Measurements from ENCODE around the gene GLE1.

The GLE1 gene, protein sequence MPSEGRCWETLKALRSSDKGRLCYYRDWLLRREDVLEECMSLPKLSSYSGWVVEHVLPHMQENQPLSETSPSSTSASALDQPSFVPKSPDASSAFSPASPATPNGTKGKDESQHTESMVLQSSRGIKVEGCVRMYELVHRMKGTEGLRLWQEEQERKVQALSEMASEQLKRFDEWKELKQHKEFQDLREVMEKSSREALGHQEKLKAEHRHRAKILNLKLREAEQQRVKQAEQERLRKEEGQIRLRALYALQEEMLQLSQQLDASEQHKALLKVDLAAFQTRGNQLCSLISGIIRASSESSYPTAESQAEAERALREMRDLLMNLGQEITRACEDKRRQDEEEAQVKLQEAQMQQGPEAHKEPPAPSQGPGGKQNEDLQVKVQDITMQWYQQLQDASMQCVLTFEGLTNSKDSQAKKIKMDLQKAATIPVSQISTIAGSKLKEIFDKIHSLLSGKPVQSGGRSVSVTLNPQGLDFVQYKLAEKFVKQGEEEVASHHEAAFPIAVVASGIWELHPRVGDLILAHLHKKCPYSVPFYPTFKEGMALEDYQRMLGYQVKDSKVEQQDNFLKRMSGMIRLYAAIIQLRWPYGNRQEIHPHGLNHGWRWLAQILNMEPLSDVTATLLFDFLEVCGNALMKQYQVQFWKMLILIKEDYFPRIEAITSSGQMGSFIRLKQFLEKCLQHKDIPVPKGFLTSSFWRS

DNA sequence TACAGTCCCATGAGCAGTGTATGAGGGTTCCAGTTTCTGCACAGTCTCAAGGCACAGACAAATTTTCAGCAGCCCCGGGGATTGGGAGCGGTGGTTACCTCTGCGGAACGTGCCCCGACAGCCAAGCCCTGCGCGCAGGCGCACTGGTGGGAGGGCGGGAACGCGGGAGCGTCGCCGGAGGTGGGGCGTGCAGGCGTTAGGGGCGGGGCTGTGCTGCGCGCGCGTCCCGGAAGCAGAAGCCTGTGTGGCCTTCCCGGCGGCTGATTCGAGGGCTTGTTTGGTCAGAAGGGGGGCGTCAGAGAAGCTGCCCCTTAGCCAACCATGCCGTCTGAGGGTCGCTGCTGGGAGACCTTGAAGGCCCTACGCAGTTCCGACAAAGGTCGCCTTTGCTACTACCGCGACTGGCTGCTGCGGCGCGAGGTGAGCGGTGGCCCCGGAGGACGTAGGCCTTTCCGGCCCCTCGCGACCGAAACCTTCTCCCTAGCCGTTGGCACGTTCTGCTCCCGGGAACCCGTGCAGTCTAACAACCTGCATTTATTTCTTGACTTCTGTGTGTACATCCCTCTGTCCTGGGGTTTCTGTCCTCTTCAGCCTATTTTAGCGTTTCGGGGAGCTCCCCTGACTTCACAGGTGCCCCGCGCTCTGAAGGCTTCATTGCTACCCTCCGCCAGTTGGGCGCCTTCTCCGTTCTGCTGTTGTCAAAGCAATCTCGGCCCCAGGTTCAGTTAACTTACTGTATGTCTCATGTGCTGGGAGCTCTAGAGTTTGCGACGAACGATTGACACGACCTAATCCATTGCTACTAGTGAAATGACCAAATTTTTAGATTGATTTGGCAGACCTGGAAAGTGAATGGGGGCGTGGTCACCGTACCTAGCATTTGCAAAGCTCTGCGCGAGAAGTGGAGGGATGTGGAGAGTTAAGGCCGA lies at the start of gene GLE1:
Gene GLE1, plus strand, starts transcription at position 235 of the 929 bp plus-strand sequence. Its CDS starts 87 bp downstream, at position 322.
- peak; percentile 93 for DNase-seq (ENCODE audit: low spot score)

DNA sequence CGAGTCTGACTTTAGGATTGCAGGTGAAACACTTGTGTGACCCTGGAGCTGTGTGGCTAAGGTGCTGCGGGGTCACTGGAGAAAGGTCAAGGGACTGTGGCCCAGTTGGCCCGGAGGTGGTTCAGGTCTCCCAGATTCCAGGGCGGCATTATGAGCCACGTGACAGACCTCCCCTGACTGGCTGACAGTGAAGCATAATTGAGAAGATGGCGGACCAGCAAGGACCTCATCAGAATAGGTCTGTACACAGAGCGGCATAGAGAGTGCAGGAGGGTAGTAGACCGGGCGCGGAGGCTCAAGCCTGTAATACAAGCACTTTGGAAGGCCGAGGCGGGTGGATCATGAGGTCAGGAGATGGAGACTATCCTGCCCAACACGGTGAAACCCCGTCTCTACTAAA lies 49.5 kb upstream of the GLE1 start:
- no peak for DNase-seq (ENCODE audit: low spot score)

DNA sequence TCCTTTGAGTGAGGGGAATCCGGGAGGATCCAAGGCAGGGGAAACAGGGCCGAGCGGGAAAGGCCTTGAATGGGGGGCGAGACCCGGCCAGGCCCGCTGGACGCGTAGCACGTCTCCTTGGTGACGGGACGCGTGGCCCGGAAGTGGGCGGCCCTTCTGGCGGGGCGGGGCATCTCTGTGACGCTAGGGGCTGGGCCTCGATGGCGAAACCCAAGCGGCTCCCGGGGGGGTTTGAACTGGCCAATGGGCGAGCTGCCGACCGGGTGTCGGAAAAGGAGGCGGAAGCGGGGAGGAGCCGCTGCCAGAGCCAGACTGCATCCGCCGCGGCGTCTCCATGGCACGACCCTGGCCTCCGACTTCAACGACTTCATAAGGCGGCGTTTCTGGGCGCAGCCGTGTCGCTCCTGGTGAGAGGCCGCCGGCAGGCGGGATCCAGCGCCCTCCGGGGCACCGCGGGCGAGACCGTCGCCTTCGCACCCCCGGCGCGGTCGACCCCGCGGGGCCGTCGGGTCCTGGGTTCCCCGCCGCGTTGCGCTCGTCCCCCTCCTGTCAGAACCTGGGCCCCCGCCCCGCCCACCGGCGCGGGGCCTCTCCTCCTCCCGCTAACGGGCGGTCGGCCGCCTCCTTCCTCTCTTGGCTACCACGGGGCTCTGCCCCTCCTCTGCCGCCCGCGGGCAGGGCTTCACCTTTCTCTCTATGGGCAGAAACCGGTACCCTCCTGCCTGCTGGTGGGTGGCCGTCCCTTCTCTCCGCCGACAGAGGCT lies 48.5 kb upstream of the GLE1 start, which contains the start of gene ODF2:
Gene ODF2, plus strand, starts transcription at position 158 of the 764 bp plus-strand sequence. Its CDS starts 86 bp downstream, at position 244.
- DNase-seq (ENCODE audit: low spot score) = peak; percentile 96

DNA sequence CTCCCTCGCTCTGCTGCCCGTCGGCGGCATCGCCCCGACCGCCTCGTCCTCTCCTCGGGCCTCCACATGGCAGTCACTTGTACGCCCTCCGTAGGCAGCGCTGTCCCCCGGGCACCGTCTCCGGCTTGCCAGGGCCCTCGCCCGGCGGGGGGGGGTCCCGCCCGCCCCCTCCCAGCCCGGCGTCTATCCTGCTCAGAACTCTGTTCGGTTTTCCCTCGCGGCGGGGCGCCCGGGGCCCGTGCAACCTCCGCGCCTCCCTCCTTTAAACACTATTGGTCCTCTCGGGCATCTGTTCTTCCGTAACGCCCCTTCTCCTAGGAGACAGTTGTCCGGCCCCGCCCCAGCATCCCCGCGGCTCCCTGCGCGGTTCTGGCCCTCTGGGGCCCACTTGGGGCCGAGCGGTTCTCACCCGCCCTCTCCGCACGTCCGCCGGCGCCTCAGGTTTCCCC lies 47.9 kb upstream of the GLE1 start:
- DNase-seq (ENCODE audit: low spot score) = peak; percentile 66

DNA sequence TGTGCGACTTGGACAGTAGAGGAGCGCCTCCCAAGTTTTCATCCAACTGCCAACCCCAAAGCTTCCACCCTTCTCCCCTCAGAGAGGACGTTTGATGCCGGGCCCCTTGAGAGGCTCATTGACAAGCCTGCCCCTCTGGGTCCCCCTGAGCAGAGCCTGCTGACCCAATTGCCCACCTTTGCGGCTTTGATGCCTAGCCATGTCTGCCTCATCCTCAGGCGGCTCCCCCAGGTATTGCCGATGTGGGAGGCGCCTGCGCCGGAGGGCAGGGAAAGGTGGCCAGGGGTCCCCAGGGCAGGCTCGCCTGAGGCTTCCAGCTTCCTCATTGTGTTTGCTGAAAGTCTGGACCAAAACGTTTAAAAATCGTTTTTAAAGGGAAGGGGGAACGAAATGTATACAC lies 47.3 kb upstream of the GLE1 start:
- DNase-seq (ENCODE audit: low spot score) = no peak

DNA sequence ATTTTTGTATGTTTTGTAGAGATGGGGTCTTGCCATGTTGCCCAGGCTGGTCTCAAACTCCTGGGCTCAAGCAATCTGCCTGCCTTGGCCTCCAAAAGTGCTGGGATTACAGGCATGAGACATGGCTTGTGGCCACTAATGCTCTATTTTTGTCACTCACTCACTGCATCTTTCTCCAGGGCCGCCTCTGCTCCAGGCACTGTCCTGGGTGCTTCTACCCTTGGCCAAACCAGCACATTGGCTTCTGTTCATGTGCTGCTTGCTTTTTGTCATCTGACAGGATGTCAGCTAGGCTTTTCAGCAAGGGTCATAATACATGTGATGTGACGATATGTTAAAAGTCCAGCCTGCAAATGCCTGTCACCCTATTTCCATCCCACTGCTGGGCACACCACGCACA lies 45.5 kb upstream of the GLE1 start:
- no peak for DNase-seq (ENCODE audit: low spot score)

DNA sequence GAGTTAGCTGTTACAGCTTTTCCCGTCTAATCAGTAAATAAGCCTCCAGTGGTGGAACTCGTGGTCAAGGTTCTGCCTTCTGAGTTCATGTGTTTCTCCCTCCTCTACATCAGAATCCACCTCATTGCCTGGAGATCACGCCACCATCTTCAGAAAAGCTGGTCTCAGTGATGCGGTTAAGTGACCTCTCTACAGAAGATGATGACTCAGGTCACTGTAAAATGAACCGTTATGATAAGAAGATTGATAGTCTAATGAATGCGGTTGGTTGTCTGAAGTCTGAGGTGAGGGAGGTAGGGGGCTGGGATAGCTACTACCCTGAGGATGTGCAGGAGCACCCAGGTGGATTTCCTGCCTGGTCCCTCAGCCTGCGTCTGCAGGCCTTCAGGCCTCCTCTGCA lies 35.4 kb upstream of the GLE1 start:
- no peak for DNase-seq (ENCODE audit: low spot score)

DNA sequence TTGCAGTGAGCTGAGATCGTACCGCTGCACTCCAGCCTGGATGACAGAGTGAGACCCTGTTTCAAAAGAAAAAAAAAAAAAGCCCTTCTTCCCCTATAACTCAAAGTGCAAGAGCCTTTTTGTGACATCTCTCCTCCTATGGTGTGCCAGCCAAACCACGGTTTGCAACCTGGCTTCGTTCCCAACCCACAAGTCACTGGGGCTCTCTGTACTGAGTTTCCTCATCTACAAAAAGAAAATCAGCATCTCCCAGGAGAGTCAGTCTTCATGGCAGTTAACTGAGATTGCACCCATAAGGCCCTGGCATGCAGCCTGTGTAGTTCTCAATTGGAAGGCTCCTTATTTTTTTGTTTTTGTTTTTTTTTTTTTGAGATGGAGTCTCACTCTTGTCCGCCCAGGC lies 34.0 kb upstream of the GLE1 start:
- peak; percentile 21 for DNase-seq (ENCODE audit: low spot score)

DNA sequence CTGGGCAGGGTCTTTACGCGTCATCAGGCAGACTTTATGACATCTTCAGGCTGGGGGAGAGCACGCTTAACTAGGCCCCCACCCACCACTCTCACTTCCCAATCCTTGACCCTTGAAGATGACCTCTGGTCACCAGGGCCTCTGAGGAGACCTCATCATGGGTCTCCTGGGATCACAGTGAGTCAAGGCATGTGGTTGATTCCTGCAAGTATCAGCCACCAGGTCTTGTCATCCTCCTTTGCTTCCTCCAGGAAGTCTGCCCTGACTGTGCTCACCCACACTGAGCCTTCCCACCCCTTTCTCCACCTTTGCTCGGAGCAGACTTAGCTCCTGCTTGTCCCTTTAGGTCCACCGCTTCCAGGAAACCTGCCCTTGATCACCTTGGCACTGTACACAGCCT lies 31.4 kb upstream of the GLE1 start:
- DNase-seq (ENCODE audit: low spot score) = no peak

DNA sequence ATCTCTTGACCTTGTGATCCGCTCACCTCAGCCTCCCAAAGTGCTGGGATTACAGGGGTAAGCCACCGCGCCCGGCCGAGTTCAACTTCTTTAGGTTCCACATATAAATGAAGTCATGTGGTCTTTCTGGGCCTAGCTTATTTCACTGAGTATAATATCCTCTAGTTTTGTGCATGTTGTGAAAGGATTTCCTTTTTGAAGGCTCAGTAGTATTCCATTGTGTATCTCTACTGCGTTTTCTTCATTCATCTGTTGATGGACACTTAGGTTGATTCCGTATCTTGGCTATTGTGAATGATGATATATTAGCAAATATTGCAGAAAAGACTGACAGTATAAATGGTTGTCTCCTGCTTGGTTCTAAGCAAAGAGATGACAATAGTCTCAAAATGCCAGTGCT lies 28.7 kb upstream of the GLE1 start:
- DNase-seq (ENCODE audit: low spot score) = no peak

DNA sequence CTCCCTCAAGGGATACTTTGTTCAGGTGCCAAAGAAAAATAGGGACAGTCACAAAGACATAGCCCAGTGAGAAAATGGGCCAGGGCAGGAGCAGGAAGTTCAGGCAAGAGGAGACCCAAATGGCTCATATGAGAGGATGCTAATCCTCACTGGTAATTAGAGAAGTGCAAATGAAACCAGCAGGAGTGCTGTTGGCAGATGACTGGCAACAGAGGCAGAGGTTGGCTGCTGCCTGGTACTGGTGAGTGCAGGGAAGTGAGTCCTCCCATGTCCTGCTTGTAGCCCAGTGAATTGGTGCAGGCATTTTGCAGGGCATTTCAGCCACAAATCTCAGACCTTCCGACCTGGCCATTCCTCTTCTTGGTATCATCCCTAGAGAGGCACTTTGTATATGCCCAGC lies 25.3 kb upstream of the GLE1 start:
- DNase-seq (ENCODE audit: low spot score) = no peak

DNA sequence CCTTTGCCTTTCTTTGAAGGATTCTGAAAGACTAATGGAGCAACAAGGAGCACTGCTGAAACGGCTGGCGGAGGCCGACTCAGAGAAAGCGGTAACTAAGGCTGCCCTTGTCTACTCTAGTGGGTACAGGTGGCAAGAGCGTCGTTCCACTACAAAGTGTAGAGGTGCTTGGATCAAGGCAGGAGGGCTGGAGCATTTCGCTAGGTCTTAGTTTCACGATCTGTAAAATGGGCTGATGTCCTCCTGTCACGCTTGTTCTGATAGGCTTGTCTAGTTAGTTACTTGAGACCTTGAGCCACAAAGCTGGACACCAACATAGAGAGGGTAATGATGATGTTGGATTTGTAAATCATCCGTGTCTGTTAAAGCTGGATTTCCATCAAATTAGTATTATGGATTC lies 23.0 kb upstream of the GLE1 start:
- no peak for DNase-seq (ENCODE audit: low spot score)

DNA sequence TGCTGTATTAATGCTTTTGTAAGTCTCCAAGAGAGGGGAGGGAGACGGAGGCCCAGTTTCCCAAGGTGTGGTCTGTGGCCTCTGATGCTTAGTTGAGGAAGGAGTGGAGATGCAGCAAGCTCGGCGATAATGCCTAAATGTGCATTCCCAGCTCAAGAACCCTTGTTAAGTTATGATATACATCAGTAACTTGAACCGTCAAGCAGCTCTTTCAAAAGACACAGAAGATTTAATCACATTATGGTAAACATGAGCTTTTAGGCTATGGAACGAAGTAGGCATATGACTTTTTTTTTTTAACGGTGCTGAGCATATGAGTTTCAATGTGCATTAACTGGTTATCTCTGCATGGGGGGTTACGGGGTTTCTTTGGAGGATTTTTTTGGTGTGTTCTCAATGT lies 22.3 kb upstream of the GLE1 start:
- no peak for DNase-seq (ENCODE audit: low spot score)

DNA sequence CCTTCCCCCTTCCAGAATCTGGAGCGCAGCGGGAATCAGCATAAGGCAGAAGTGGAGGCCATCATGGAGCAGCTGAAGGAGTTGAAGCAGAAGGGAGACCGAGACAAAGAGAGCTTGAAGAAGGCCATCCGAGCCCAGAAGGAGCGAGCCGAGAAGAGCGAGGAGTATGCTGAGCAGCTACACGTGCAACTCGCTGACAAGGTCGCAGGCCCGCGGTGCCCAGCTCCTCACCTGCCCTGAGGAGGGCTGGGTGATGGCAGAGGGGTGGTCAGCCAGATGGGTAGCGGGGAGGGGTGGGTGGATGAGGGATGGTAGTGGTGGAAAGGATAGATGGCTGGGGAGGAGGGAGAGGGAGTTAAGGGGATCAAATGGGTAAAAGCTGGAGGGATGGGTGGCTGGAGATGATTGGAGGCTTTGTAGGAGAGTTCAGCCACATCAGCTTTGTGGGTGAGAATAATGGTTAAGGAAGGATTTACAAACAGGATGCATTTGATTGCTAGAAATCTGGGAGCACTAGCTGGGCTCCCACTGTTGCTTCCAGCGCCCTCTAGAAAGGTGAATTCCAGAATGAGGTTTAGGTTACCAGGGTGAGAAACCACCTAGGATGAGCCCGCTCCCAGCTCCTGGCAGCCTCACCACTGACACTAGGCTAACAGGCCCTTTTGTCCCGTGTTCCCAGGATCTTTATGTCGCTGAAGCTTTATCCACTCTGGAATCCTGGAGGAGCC lies 19.7 kb upstream of the GLE1 start:
- no peak for DNase-seq (ENCODE audit: low spot score)

DNA sequence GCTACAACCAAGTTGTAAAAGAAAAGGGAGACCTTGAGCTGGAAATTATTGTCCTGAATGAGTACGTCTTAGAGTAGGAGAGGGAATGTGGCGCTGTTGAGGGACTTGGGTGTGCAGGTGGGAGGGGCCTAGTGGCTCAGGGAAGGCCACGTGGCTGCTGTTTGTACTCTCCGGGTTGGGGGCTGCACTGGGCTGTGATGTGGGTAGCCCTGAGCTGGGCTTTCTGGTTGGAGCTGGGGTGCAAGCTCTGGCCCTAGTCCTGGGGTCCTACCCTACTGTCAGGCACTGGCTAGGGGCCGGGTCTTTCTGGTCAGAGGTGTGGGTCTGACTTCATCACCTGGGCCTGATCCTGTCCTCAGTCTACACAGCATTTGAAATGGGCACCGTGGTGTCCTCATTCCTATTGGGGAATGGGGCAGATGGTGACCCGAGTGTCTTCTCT lies 19.1 kb upstream of the GLE1 start:
- DNase-seq (ENCODE audit: low spot score) = no peak

DNA sequence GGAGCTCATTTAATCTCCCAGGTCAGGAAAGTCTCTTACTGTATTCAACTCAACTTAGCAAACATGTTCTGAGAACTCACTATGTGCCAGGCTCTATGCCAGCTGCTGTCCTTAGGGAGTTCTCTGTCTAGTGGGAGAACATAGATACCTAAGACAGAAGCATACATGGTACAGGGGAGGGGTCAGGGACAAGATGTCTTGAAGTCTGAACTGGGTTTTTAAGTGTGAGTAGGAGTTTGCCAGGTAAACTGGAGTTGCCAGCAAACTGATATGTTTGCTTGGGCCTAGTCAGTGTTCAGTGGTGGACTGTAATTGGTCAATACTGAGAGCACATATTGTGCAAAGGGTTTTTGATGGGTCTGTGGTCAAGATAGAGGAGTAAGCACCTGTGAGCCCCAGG lies 18.3 kb upstream of the GLE1 start:
- no peak for DNase-seq (ENCODE audit: low spot score)

DNA sequence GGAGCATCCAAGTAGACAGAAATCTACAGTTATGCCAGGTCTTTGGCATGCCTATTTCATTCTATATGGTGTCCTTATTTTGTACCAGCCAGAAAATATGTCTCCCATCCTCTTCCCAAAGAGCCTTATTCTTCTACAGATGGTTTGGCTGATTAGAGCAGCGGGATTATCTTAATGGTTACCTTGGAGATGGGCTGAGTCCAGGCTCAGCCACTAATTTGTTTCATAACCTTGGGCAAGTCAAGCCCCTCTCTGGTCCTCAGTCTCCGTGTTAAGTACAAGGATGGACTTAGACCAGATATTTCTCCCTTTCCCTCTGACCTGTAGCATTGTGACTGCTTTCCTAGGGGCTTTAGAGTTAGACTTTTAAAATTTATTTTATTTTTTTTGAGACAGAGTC lies 11.1 kb upstream of the GLE1 start:
- DNase-seq (ENCODE audit: low spot score) = no peak

DNA sequence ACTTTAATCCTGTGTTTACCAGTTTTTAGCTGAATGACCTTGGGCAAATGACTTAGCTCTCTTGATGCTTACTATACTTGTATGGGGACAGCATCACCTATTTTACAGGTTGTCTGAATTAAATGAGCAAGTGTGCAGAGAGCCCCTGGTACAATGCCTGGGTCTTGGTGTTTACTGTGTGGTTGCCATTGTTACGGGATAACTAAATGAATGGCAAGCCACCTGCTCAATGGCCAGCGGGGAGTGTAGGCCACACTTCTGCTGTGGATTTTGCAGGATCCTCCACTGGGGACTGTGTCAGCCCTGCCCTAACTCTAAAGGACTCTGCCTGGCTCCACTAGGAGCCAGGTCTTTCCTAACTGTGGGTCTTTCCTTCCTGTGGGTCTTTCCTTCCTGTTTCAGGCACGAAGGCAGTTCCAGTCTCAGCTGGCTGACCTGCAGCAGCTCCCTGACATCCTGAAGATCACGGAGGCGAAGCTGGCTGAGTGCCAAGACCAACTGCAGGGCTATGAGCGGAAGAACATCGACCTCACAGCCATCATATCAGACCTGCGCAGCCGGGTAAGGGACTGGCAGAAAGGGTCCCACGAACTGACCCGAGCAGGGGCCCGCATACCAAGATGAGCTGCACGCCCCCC lies 10.3 kb upstream of the GLE1 start:
- peak; percentile 80 for DNase-seq (ENCODE audit: low spot score)

DNA sequence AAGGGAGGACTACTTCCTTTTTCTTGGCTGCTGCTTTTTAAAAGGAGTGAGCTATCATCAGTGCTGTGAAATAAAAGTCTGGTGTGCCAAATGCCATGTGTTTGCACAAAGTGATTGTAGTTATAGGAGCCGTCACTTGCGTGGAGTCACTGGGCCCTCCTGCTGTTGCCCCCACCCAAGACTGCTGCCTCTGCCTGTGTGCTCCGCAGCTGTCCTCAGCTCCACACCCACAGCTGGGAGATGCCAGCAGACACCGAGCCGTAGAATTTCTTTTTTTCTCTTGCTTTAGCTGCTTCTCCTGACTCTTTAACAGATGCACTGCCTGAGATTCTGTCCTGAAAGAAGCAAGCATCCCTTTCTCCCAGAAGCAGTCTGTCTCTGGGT lies 9.8 kb upstream of the GLE1 start:
- no peak for DNase-seq (ENCODE audit: low spot score)

DNA sequence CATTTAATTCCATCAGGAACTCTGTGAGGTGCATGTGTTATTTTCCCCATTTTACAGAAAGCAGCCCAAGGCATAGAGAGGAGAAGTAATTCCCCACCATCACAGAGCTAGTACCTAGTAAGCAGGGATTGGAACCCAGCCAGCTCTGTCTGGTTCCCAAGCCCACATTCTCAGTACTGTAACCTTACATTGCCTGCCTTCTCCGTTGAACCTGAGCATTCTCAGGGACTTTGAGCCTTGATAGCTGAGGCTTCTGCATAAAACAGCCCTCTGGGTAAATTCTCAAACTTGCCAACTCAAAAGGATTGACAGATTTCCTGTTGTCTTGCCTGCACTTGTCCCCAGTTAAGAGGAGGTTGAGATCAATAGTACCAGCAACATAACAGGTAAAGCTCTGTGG lies 9.2 kb upstream of the GLE1 start:
- DNase-seq (ENCODE audit: low spot score) = no peak
